Endothelial cell of umbilical vein (primary cell): ENCODE data around the gene UNC45A.

Source experiments
- EZH2 ChIP-seq: IDR thresholded peaks from 2 replicates; pipeline ENCODE4 v1.6.1; 2012; ENCODE audit warnings: borderline replicate concordance, low read depth, mild to moderate bottlenecking, moderate library complexity, low read length, inconsistent platforms; ENCODE audit not compliant: severe bottlenecking
- FOS ChIP-seq: IDR thresholded peaks from 2 replicates; pipeline ENCODE4 v1.6.1; 2011; ENCODE audit warnings: mild to moderate bottlenecking, low read length, moderate library complexity, borderline replicate concordance; ENCODE audit not compliant: insufficient read depth
- GATA2 ChIP-seq: IDR thresholded peaks from 2 replicates; pipeline ENCODE4 v1.7.0; 2011; ENCODE audit warnings: low read depth, mild to moderate bottlenecking, moderate library complexity, mixed read lengths, low read length; ENCODE audit not compliant: insufficient read length, insufficient read depth
- POLR2AphosphoS5 ChIP-seq: IDR thresholded peaks from 2 replicates; pipeline ENCODE4 v1.6.1; 2012; ENCODE audit warnings: low read depth, mild to moderate bottlenecking, control low read depth, low read length, moderate library complexity; ENCODE audit not compliant: insufficient read depth
- TF ChIP-seq, protein P1 (sequence below): IDR thresholded peaks from 2 replicates; pipeline ENCODE4 v1.6.1; 2011; ENCODE audit not compliant: insufficient read depth, insufficient read length
- TF ChIP-seq, protein P2 (sequence below), 2 donors: IDR thresholded peaks; 1 replicate in 1 of 2; 2 replicates in 1 of 2; pipeline ENCODE4 v1.5.1; 2011; ENCODE audit warnings: low read length in 2 of 2, mild to moderate bottlenecking in 2 of 2, moderate library complexity in 2 of 2, control low read depth in 1 of 2, inconsistent platforms in 1 of 2, low read depth in 1 of 2; ENCODE audit not compliant: insufficient read depth in 1 of 2; ENCODE audit errors: extremely low read depth in 1 of 2

DNA sequence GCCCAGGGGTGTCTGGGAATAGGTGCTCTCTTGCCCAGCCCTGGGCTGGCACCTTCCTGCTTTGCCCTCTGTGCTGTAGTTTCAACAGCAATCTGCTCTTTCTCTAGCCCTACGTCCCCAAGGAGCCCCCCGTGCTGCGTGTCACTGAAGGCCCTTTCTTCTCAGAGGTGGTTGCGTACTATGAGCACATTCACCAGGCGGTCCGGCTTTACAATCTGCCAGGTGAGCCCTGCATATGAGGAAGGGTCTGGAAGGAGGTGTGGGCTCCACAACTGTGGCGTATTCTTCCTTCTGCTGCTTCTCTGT lies 22.4 kb upstream of the UNC45A start:
- no peak for TF ChIP-seq GATA2
- TF ChIP-seq, protein P1, sequence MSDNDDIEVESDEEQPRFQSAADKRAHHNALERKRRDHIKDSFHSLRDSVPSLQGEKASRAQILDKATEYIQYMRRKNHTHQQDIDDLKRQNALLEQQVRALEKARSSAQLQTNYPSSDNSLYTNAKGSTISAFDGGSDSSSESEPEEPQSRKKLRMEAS: no peak
- no peak for TF ChIP-seq EZH2
- TF ChIP-seq, protein P2, sequence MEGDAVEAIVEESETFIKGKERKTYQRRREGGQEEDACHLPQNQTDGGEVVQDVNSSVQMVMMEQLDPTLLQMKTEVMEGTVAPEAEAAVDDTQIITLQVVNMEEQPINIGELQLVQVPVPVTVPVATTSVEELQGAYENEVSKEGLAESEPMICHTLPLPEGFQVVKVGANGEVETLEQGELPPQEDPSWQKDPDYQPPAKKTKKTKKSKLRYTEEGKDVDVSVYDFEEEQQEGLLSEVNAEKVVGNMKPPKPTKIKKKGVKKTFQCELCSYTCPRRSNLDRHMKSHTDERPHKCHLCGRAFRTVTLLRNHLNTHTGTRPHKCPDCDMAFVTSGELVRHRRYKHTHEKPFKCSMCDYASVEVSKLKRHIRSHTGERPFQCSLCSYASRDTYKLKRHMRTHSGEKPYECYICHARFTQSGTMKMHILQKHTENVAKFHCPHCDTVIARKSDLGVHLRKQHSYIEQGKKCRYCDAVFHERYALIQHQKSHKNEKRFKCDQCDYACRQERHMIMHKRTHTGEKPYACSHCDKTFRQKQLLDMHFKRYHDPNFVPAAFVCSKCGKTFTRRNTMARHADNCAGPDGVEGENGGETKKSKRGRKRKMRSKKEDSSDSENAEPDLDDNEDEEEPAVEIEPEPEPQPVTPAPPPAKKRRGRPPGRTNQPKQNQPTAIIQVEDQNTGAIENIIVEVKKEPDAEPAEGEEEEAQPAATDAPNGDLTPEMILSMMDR (IDR thresholded peaks at IDR 0.05; ENCODE audit: extremely low read depth in 1 of 2, insufficient read depth in 1 of 2, low read depth in 1 of 2, low read length in 2 of 2): no peak
- no peak for TF ChIP-seq POLR2AphosphoS5
- TF ChIP-seq FOS: no peak
